WTC11 (cell line): ENCODE data around the gene LITAFD. TPM values are rescaled to one million over a fixed set of nuclear protein-coding genes. Genes with fewer than 3 reads are reported as not detected.

ENCODE experiments used
- ATAC-seq: fragments of 200-7000 bp; cut with Tn5 transposase; 2 replicates; pipeline ENCODE4 v1.10.0; 2021; ENCODE audit warnings: mild to moderate bottlenecking, moderate library complexity
- CTCF ChIA-PET: fragments of 300-600 bp; sonication (Branson Sonifier 250); formaldehyde crosslinking; loops from one replicate; lab custom pipeline; 2021; ENCODE audit warnings: antibody characterized with exemption; lab: Charles Lee
- POLR2A ChIA-PET: fragments of 350-600 bp; sonication (Branson Sonifier 250); formaldehyde crosslinking; loops from one replicate; lab custom pipeline; 2021; ENCODE audit warnings: antibody characterized with exemption; lab: Charles Lee
- DNase-seq: peaks from one replicate; pipeline ENCODE4 v3.0.0; 2021; ENCODE audit warnings: low spot score
- H3K27ac Mint-ChIP-seq: 2 replicates; pipeline ENCODE4 v1.8.0; 2021; ENCODE audit warnings: mixed read lengths
- H3K27me3 Mint-ChIP-seq: 2 replicates; pipeline ENCODE4 v1.8.0; 2021; ENCODE audit warnings: low read depth, mild to moderate bottlenecking, moderate library complexity, mixed read lengths
- H3K36me3 Mint-ChIP-seq: 2 replicates; pipeline ENCODE4 v1.8.0; 2021; ENCODE audit warnings: mixed read lengths
- H3K4me1 Mint-ChIP-seq: 2 replicates; pipeline ENCODE4 v1.8.0; 2022; ENCODE audit warnings: mixed read lengths
- H3K4me3 Mint-ChIP-seq: 2 replicates; pipeline ENCODE4 v1.8.0; 2021; ENCODE audit warnings: mild to moderate bottlenecking, moderate library complexity, mixed read lengths
- H3K9me3 Mint-ChIP-seq: 2 replicates; pipeline ENCODE4 v1.8.0; 2021; ENCODE audit warnings: mixed read lengths
- CDX4 ChIP-seq: fragments of 250-450 bp; sonication (Bioruptor Pico); IDR thresholded peaks from 2 replicates; pipeline ENCODE4 v1.9.0; 2021; ENCODE audit warnings: moderate library complexity, mild to moderate bottlenecking, inconsistent platforms, borderline replicate concordance
- CREB1 ChIP-seq: sonication (generic); formaldehyde crosslinking; IDR thresholded peaks from 2 replicates; pipeline ENCODE4 v1.8.0; 2023; ENCODE audit warnings: mild to moderate bottlenecking, missing genetic modification reagents
- CREM ChIP-seq: sonication (generic); formaldehyde crosslinking; IDR thresholded peaks from 2 replicates; pipeline ENCODE4 v1.8.1; 2022; ENCODE audit warnings: mild to moderate bottlenecking, missing genetic modification reagents, moderate library complexity
- ELF4 ChIP-seq: sonication (generic); formaldehyde crosslinking; IDR thresholded peaks from 2 replicates; pipeline ENCODE4 v1.8.1; 2022; ENCODE audit warnings: low read depth, mild to moderate bottlenecking, moderate library complexity, missing genetic modification reagents
- FOXP1 ChIP-seq: sonication (generic); formaldehyde crosslinking; IDR thresholded peaks from 2 replicates; pipeline ENCODE4 v1.8.0; 2022; ENCODE audit warnings: missing genetic modification reagents, mild to moderate bottlenecking, moderate library complexity, borderline replicate concordance
- GABPB1 ChIP-seq: sonication (generic); formaldehyde crosslinking; IDR thresholded peaks from 2 replicates; pipeline ENCODE4 v1.8.1; 2023; ENCODE audit warnings: mild to moderate bottlenecking, missing genetic modification reagents
- MXD4 ChIP-seq: fragments of 250-450 bp; sonication (Bioruptor Pico); IDR thresholded peaks from 2 replicates; pipeline ENCODE4 v1.8.0; 2021; ENCODE audit warnings: mild to moderate bottlenecking, moderate library complexity, borderline replicate concordance
- NFATC4 ChIP-seq: fragments of 250-450 bp; sonication (Bioruptor Pico); IDR thresholded peaks from 2 replicates; pipeline ENCODE4 v1.9.0; 2021; ENCODE audit warnings: mild to moderate bottlenecking
- NFE2L1 ChIP-seq: sonication (generic); formaldehyde crosslinking; IDR thresholded peaks from 2 replicates; pipeline ENCODE4 v1.8.1; 2023; ENCODE audit warnings: missing genetic modification reagents
- NFYB ChIP-seq: sonication (generic); formaldehyde crosslinking; conservative IDR thresholded peaks from 2 replicates; pipeline ENCODE4 v1.8.0; 2022; ENCODE audit warnings: low read depth, missing genetic modification reagents
- SMAD3 ChIP-seq: sonication (generic); formaldehyde crosslinking; IDR thresholded peaks from 2 replicates; pipeline ENCODE4 v1.8.0; 2022; ENCODE audit warnings: missing genetic modification reagents, mild to moderate bottlenecking, borderline replicate concordance
- ZBTB21 ChIP-seq: sonication (generic); formaldehyde crosslinking; IDR thresholded peaks from 2 replicates; pipeline ENCODE4 v1.8.1; 2023; ENCODE audit warnings: mild to moderate bottlenecking, missing genetic modification reagents, borderline replicate concordance
- ZNF232 ChIP-seq: sonication (generic); formaldehyde crosslinking; IDR thresholded peaks from 2 replicates; pipeline ENCODE4 v1.8.0; 2022; ENCODE audit warnings: mild to moderate bottlenecking, missing genetic modification reagents
- ZNF532 ChIP-seq: fragments of 250-450 bp; sonication (Bioruptor Pico); IDR thresholded peaks from 2 replicates; pipeline ENCODE4 v1.9.0; 2021; ENCODE audit warnings: mild to moderate bottlenecking, borderline replicate concordance
- ZNF671 ChIP-seq: fragments of 250-450 bp; sonication (Bioruptor Pico); IDR thresholded peaks from 2 replicates; pipeline ENCODE4 v1.8.0; 2021; ENCODE audit warnings: mild to moderate bottlenecking
- total RNA-seq: library from RNA; stranded (reverse); gene quantifications from 3 replicates; pipeline ENCODE4 v1.2.3, GENCODE V29; 2021
- TF ChIP-seq, protein P1 (sequence below): sonication (generic); formaldehyde crosslinking; IDR thresholded peaks from 2 replicates; pipeline ENCODE4 v1.8.1; 2023; ENCODE audit warnings: mild to moderate bottlenecking, moderate library complexity, missing genetic modification reagents
- TF ChIP-seq, protein P2 (sequence below): sonication (generic); formaldehyde crosslinking; IDR thresholded peaks from 2 replicates; pipeline ENCODE4 v1.8.0; 2022; ENCODE audit warnings: mild to moderate bottlenecking, missing genetic modification reagents
- TF ChIP-seq, protein P3 (sequence below): sonication (generic); formaldehyde crosslinking; IDR thresholded peaks from 2 replicates; pipeline ENCODE4 v1.8.1; 2022; ENCODE audit warnings: missing genetic modification reagents, borderline replicate concordance
- TF ChIP-seq, protein P4 (sequence below): fragments of 250-450 bp; sonication (Bioruptor Pico); IDR thresholded peaks from 2 replicates; pipeline ENCODE4 v2.1.2; 2022; ENCODE audit warnings: mild to moderate bottlenecking, moderate library complexity

The LITAFD gene
- total RNA-seq, 1 experiment from 2014 or later = not detected

DNA sequence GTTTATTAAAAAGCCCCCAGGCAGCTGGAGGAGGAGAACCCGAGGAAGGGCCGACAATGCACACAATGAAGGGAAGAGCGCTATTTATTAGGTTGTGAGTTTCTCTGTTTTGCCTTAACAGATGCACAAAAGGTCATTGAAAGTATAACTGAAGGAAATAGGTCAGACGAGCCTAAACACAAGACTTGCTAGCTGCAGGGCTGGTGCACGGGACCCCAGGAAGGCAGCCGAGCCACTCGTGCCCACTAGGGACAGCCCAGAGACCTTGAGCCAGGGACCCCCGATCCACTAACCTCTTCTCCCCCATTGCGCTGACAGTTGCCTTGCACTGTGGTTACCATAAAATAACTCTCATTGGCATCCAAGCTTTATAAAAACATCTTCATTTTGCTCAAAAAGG, 11.3 kb downstream of the LITAFD start (continued):
- TF ChIP-seq ZNF532 = no peak
- TF ChIP-seq, protein P1, sequence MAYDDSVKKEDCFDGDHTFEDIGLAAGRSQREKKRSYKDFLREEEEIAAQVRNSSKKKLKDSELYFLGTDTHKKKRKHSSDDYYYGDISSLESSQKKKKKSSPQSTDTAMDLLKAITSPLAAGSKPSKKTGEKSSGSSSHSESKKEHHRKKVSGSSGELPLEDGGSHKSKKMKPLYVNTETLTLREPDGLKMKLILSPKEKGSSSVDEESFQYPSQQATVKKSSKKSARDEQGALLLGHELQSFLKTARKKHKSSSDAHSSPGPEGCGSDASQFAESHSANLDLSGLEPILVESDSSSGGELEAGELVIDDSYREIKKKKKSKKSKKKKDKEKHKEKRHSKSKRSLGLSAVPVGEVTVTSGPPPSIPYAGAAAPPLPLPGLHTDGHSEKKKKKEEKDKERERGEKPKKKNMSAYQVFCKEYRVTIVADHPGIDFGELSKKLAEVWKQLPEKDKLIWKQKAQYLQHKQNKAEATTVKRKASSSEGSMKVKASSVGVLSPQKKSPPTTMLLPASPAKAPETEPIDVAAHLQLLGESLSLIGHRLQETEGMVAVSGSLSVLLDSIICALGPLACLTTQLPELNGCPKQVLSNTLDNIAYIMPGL (CRISPR knock-in tag) = no peak

DNA sequence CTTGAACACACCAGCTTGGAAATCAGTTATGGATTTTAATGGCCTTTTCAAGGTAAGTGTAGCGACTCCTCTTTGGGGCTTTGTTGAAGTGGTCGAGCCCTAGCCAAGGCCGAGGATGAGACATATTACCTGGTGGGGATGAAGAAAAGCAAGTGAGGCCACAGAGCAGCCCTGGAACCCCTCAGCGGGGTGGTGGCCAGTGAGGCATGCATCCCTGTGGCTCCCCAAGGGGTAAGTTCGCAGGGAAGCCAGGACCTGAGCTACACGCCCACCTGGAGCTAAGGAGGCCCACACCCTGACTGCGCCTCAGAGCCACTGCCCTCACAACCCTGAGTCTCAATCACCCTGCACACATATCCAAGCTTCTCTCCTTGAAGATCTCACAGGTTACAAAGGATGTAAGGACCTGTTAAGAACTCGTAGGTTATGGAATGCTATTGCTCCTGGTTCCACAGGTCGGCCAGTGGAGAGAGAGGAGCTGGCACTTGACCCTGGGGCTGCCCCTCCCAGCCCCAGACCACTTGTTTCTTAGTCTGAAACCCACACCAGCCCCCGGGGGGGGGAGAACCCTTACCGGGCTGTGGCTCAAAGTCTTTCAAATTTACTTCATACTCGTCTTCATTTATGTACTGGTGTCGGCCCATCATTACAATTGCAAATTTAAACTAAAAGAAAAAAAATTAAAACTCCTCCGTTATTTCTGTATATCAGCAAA, 12.0 kb downstream of the LITAFD start:
- CTCF ChIA-PET = interaction anchor here (1.1 to 1.8 kb wide), 4 partner anchors 8 to 119 kb away, joined by 4 to 8 read pairs (median 4); no protein-coding TSS in a partner anchor
- H3K4me1 Mint-ChIP-seq = no peaks in the 10 kb centered on the region
- TF ChIP-seq, protein P2, sequence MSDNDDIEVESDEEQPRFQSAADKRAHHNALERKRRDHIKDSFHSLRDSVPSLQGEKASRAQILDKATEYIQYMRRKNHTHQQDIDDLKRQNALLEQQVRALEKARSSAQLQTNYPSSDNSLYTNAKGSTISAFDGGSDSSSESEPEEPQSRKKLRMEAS (CRISPR knock-in tag) = no peak
- TF ChIP-seq MXD4 (CRISPR knock-in tag) (no peak), NFATC4 (CRISPR knock-in tag) (no peak), CDX4 (CRISPR knock-in tag) (no peak), CREM (CRISPR knock-in tag) (no peak), NFYB (CRISPR knock-in tag) (no peak), ELF4 (CRISPR knock-in tag) (no peak), CREB1 (CRISPR knock-in tag) (no peak), NFE2L1 (CRISPR knock-in tag) (no peak), GABPB1 (CRISPR knock-in tag) (no peak), ZBTB21 (CRISPR knock-in tag) (no peak), ZNF671 (no peak), ZNF532 (no peak), FOXP1 (no peak), SMAD3 (CRISPR knock-in tag) (no peak), ZNF232 (no peak)
- TF ChIP-seq, protein P3, sequence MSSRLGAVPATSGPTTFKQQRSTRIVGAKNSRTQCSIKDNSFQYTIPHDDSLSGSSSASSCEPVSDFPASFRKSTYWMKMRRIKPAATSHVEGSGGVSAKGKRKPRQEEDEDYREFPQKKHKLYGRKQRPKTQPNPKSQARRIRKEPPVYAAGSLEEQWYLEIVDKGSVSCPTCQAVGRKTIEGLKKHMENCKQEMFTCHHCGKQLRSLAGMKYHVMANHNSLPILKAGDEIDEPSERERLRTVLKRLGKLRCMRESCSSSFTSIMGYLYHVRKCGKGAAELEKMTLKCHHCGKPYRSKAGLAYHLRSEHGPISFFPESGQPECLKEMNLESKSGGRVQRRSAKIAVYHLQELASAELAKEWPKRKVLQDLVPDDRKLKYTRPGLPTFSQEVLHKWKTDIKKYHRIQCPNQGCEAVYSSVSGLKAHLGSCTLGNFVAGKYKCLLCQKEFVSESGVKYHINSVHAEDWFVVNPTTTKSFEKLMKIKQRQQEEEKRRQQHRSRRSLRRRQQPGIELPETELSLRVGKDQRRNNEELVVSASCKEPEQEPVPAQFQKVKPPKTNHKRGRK = no peak
- TF ChIP-seq, protein P4, sequence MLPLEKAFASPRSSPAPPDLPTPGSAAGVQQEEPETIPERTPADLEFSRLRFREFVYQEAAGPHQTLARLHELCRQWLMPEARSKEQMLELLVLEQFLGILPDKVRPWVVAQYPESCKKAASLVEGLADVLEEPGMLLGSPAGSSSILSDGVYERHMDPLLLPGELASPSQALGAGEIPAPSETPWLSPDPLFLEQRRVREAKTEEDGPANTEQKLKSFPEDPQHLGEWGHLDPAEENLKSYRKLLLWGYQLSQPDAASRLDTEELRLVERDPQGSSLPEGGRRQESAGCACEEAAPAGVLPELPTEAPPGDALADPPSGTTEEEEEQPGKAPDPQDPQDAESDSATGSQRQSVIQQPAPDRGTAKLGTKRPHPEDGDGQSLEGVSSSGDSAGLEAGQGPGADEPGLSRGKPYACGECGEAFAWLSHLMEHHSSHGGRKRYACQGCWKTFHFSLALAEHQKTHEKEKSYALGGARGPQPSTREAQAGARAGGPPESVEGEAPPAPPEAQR (CRISPR knock-in tag) = no peak
- TF ChIP-seq, all 79 proteins: peak for 0
- Mint-ChIP-seq H3K9me3 (no peaks in the 10 kb centered on the region), H3K36me3 (peaks cover 80% of the 10 kb centered on the region), H3K27me3 (no peaks in the 10 kb centered on the region), H3K27ac (no peak overlapping the region), H3K4me3 (no peak overlapping the region)
- ATAC-seq = no peak
- POLR2A ChIA-PET = no interaction called here
- no peak for DNase-seq
